Suprapubic skin (tissue), 4 donors: ENCODE data around the gene PRR23E. TPM values are rescaled to one million over a fixed set of nuclear protein-coding genes. Genes with fewer than 3 reads are reported as not detected.

Experiments used
- DNase-seq, 2 donors: peaks; one replicate each; pipeline ENCODE4 v3.0.0-alpha.2; 2019; ENCODE audit warnings: low spot score in 2 of 2
- H3K27ac ChIP-seq: fragments of 200-600 bp; sonication (generic); one replicate; pipeline ENCODE4 v1.5.1; 2019
- H3K27me3 ChIP-seq: fragments of 200-600 bp; sonication (generic); one replicate; pipeline ENCODE4 v1.5.1; 2019
- H3K36me3 ChIP-seq: fragments of 200-600 bp; sonication (generic); one replicate; pipeline ENCODE4 v1.5.1; 2019
- H3K4me1 ChIP-seq: fragments of 200-600 bp; sonication (generic); one replicate; pipeline ENCODE4 v1.5.1; 2019
- H3K4me3 ChIP-seq: fragments of 200-600 bp; sonication (generic); one replicate; pipeline ENCODE4 v1.5.1; 2019; ENCODE audit warnings: mild to moderate bottlenecking
- H3K9me3 ChIP-seq: fragments of 200-600 bp; sonication (generic); one replicate; pipeline ENCODE4 v1.5.1; 2019
- CTCF ChIP-seq, 2 donors: fragments of 200-600 bp in 1 of 2; fragments of 450-650 bp in 1 of 2; sonication (generic) in 1 of 2; IDR thresholded peaks; one replicate each; pipeline ENCODE4 v1.5.1; 2016 to 2019; ENCODE audit warnings: antibody characterized with exemption in 2 of 2, mild to moderate bottlenecking in 1 of 2, moderate library complexity in 1 of 2
- EP300 ChIP-seq: sonication (generic); formaldehyde crosslinking; IDR thresholded peaks from one replicate; pipeline ENCODE4 v1.6.1; 2017; ENCODE audit warnings: antibody characterized with exemption
- POLR2A ChIP-seq, 2 donors: fragments of 450-650 bp; IDR thresholded peaks; one replicate each; pipeline ENCODE4 v1.6.1; 2017; ENCODE audit warnings: antibody characterized with exemption in 2 of 2, mild to moderate bottlenecking in 2 of 2, moderate library complexity in 2 of 2
- POLR2AphosphoS5 ChIP-seq, 3 donors: sonication (generic); formaldehyde crosslinking; IDR thresholded peaks; one replicate each; pipeline ENCODE4 v1.6.1; 2017; ENCODE audit warnings: antibody characterized with exemption in 3 of 3
- WGBS: methylation state at CpG from one replicate; pipeline ENCODE4 v1.1.5; 2018; 5-methylcytosine and 5-hydroxymethylcytosine counted together
- total RNA-seq, 4 donors: library from RNA; depleted of rRNA; stranded (reverse); fragments of >200 nt; gene quantifications; one replicate each; pipeline ENCODE4 v1.1.0, GENCODE V29; 2016

The PRR23E gene
- total RNA-seq, 4 donors from 2014 or later, result not detected

- no peak for DNase-seq
- Histone ChIP-seq H3K27ac (no peak overlapping the region), H3K4me1 (peaks cover 3% of the 10 kb centered on the region), H3K27me3 (peaks cover 47% of the 10 kb centered on the region), H3K36me3 (no peaks in the 10 kb centered on the region), H3K9me3 (no peaks in the 10 kb centered on the region), H3K4me3 (no peak overlapping the region)
- TF ChIP-seq POLR2AphosphoS5 (IDR thresholded peaks at IDR 0.05), result no peak
- no peak for TF ChIP-seq EP300
- no peak for TF ChIP-seq CTCF (IDR thresholded peaks at IDR 0.05)
- no peak for TF ChIP-seq POLR2A (IDR thresholded peaks at IDR 0.05)
- 81% methylated on average over 4 of the region's 4 CpGs for WGBS
Observed at GRCh38 chr3:127171721-127172120, 21.2 kb upstream of the PRR23E start.

- WGBS, result 92% methylated on average over 5 of the region's 5 CpGs
Observed at GRCh38 chr3:127172211-127172610, 20.7 kb upstream of the PRR23E start.

GRCh38 chr3:127172781-127173515 is 20.0 kb upstream of the PRR23E start:
- Histone ChIP-seq H3K27me3 (peaks cover 43% of the 10 kb centered on the region), H3K27ac (no peak overlapping the region), H3K4me1 (peaks cover 3% of the 10 kb centered on the region), H3K9me3 (no peaks in the 10 kb centered on the region), H3K36me3 (no peaks in the 10 kb centered on the region), H3K4me3 (no peak overlapping the region)
- TF ChIP-seq POLR2A (IDR thresholded peaks at IDR 0.05), result no peak
- no peak for TF ChIP-seq POLR2AphosphoS5 (IDR thresholded peaks at IDR 0.05)
- TF ChIP-seq EP300, result no peak
- TF ChIP-seq CTCF (IDR thresholded peaks at IDR 0.05), result no peak
- WGBS, result 47% methylated on average over 19 of the region's 22 CpGs
- DNase-seq, result no peak

More at GRCh38 chr3:127172211-127172610, 20.7 kb upstream of the PRR23E start:
- H3K27me3 ChIP-seq, result peaks cover 47% of the 10 kb centered on the region
- H3K9me3 ChIP-seq, result no peaks in the 10 kb centered on the region
- TF ChIP-seq CTCF (IDR thresholded peaks at IDR 0.05) (no peak), POLR2AphosphoS5 (IDR thresholded peaks at IDR 0.05) (no peak), POLR2A (IDR thresholded peaks at IDR 0.05) (no peak), EP300 (no peak)
- no peak for DNase-seq
- H3K4me3 ChIP-seq, result no peak overlapping the region
- H3K4me1 ChIP-seq, result peaks cover 3% of the 10 kb centered on the region
- no peak overlapping the region for H3K27ac ChIP-seq
- H3K36me3 ChIP-seq, result no peaks in the 10 kb centered on the region

GRCh38 chr3:127173516-127174166 is 19.3 kb upstream of the PRR23E start:
- DNase-seq, result no peak
- H3K9me3 ChIP-seq, result no peaks in the 10 kb centered on the region
- H3K27me3 ChIP-seq, result peaks cover 38% of the 10 kb centered on the region
- no peak overlapping the region for H3K27ac ChIP-seq
- TF ChIP-seq POLR2A (IDR thresholded peaks at IDR 0.05) (no peak), POLR2AphosphoS5 (IDR thresholded peaks at IDR 0.05) (no peak), EP300 (no peak), CTCF (IDR thresholded peaks at IDR 0.05) (no peak)
- no peak overlapping the region for H3K4me3 ChIP-seq
- peaks cover 3% of the 10 kb centered on the region for H3K4me1 ChIP-seq
- WGBS, result 84% methylated on average over 5 of the region's 5 CpGs
- H3K36me3 ChIP-seq, result no peaks in the 10 kb centered on the region

- no peaks in the 10 kb centered on the region for H3K9me3 ChIP-seq
- H3K4me3 ChIP-seq, result no peak overlapping the region
- WGBS, result 67% methylated on average over 4 of the region's 4 CpGs
- peaks cover 35% of the 10 kb centered on the region for H3K27me3 ChIP-seq
- DNase-seq, result no peak
- peaks cover 3% of the 10 kb centered on the region for H3K4me1 ChIP-seq
- TF ChIP-seq POLR2AphosphoS5 (IDR thresholded peaks at IDR 0.05), result no peak
- no peak for TF ChIP-seq CTCF (IDR thresholded peaks at IDR 0.05)
- TF ChIP-seq POLR2A (IDR thresholded peaks at IDR 0.05), result no peak
- no peak for TF ChIP-seq EP300
- no peak overlapping the region for H3K27ac ChIP-seq
- H3K36me3 ChIP-seq, result no peaks in the 10 kb centered on the region
Observed at GRCh38 chr3:127174284-127174683, 18.6 kb upstream of the PRR23E start.
